HCT116 (cell line): ENCODE data around the gene SLC6A6. TPM values are rescaled to one million over a fixed set of nuclear protein-coding genes. Genes with fewer than 3 reads are reported as not detected.

ENCODE experiments used
- ATAC-seq: fragments of 200-7000 bp; cut with Tn5 transposase; 2 replicates; pipeline ENCODE4 v1.9.1; 2020; ENCODE audit warnings: mild to moderate bottlenecking, moderate library complexity
- BruUV-seq: library from RNA; stranded (reverse); fragments of 400-500 nt; replicated peaks from 2 replicates; lab custom pipeline; 2021; lab: Mats Ljungman, UMichigan
- CTCF ChIA-PET: fragments of 300-600 bp; sonication (Branson Sonifier 250); formaldehyde crosslinking; loops from one replicate; lab custom pipeline; 2021; ENCODE audit warnings: antibody characterized with exemption; lab: Charles Lee
- POLR2A ChIA-PET: fragments of 300-600, 350-600 bp; sonication (Branson Sonifier 250); formaldehyde crosslinking; loops from one replicate; lab custom pipeline; 2021; ENCODE audit warnings: antibody characterized with exemption; lab: Charles Lee
- RAD21 ChIA-PET, 2 experiments: fragments of 300-600 bp; sonication (Branson Sonifier 250); formaldehyde crosslinking; loops; one replicate each; lab custom pipeline; 2023; ENCODE audit warnings: low total read pairs in 2 of 2; ENCODE audit not compliant: uncharacterized antibody in 2 of 2, unreplicated experiment in 2 of 2, low non-redundant PET in 1 of 2; lab: Charles Lee
- DNase-seq: peaks from one replicate; pipeline ENCODE4 v3.0.0-alpha.2; 2010; ENCODE audit warnings: low read depth, low spot score
- H2AFZ ChIP-seq: fragments of 200-600 bp; shearing (Covaris generic), sonication (generic); 2 replicates; pipeline ENCODE4 v1.6.1; 2017; ENCODE audit warnings: low read depth, mixed run types, mixed read lengths, antibody characterized with exemption, low read length; ENCODE audit not compliant: poor library complexity, severe bottlenecking
- H3K27ac ChIP-seq: 2 replicates; pipeline ENCODE4 v1.5.1; 2012; ENCODE audit warnings: low read depth, low read length
- H3K27me3 ChIP-seq: fragments of 200-600 bp; sonication (generic); 2 replicates; pipeline ENCODE4 v1.6.1; 2016; ENCODE audit warnings: mixed run types, low read length, mixed read lengths; ENCODE audit not compliant: insufficient read depth
- H3K36me3 ChIP-seq, 2 experiments: fragments of 200-500 bp in 1 of 2; fragments of 200-600 bp in 1 of 2; sonication (Bioruptor generic) in 1 of 2; sonication (generic) in 1 of 2; 2 replicates each; pipeline versions ENCODE4 v1.5.1 to v1.6.1; 2014 to 2016; ENCODE audit warnings: low read length in 2 of 2, inconsistent platforms in 1 of 2, mixed read lengths in 1 of 2, mixed run types in 1 of 2; ENCODE audit not compliant: insufficient read depth in 2 of 2, control insufficient read depth in 1 of 2
- H3K4me1 ChIP-seq, 2 experiments: fragments of 200-600 bp in 1 of 2; sonication (generic) in 1 of 2; 2 replicates each; pipeline versions ENCODE4 v1.5.1 to v1.6.1; 2012 to 2017; ENCODE audit warnings: low read length in 2 of 2, inconsistent platforms in 1 of 2, mild to moderate bottlenecking in 1 of 2, mixed read lengths in 1 of 2, mixed run types in 1 of 2, moderate library complexity in 1 of 2; ENCODE audit not compliant: insufficient read depth in 2 of 2, control insufficient read depth in 1 of 2
- H3K4me2 ChIP-seq: fragments of 200-600 bp; sonication (generic); 2 replicates; pipeline ENCODE4 v1.6.1; 2017; ENCODE audit warnings: mixed run types, low read length, mixed read lengths
- H3K4me3 ChIP-seq, 2 experiments: fragments of 200-600 bp in 1 of 2; sonication (generic) in 1 of 2; replicated peaks in 1 of 2; 2 replicates each; pipeline ENCODE4 v1.5.1; 2011 to 2016; ENCODE audit warnings: low read length in 2 of 2, control low read depth in 1 of 2, low read depth in 1 of 2, mild to moderate bottlenecking in 1 of 2, mixed read lengths in 1 of 2, mixed run types in 1 of 2
- H3K79me2 ChIP-seq: fragments of 200-600 bp; sonication (generic); 2 replicates; pipeline ENCODE4 v1.6.1; 2017; ENCODE audit warnings: mild to moderate bottlenecking, mixed run types, low read length, moderate library complexity, mixed read lengths; ENCODE audit not compliant: insufficient read depth
- H3K9ac ChIP-seq: fragments of 200-600 bp; sonication (generic); 2 replicates; pipeline ENCODE4 v1.6.1; 2016; ENCODE audit warnings: low read length, mixed read lengths
- H3K9me2 ChIP-seq: fragments of 200-600 bp; sonication (generic), shearing (Covaris generic); 2 replicates; pipeline ENCODE4 v1.6.1; 2017; ENCODE audit warnings: mixed run types, mild to moderate bottlenecking, moderate library complexity; ENCODE audit not compliant: insufficient read depth
- H3K9me3 ChIP-seq, 2 experiments: fragments of 200-500 bp in 1 of 2; fragments of 200-600 bp in 1 of 2; sonication (Bioruptor generic) in 1 of 2; sonication (generic) in 1 of 2; 2 replicates each; pipeline ENCODE4 v1.6.1; 2014 to 2017; ENCODE audit warnings: low read length in 2 of 2, mixed read lengths in 2 of 2, inconsistent platforms in 1 of 2, low read depth in 1 of 2, mild to moderate bottlenecking in 1 of 2, mixed run types in 1 of 2, moderate library complexity in 1 of 2; ENCODE audit not compliant: control insufficient read depth in 1 of 2, insufficient read depth in 1 of 2
- H4K20me1 ChIP-seq: fragments of 200-600 bp; sonication (generic), shearing (Covaris generic); 2 replicates; pipeline ENCODE4 v1.6.1; 2017; ENCODE audit warnings: mixed run types, mild to moderate bottlenecking, moderate library complexity; ENCODE audit not compliant: insufficient read depth
- CBX3 ChIP-seq: IDR thresholded peaks from 2 replicates; pipeline ENCODE4 v1.6.1; 2012; ENCODE audit warnings: low read depth
- EGR1 ChIP-seq: IDR thresholded peaks from 2 replicates; pipeline ENCODE4 v1.6.1; 2012; ENCODE audit warnings: low read depth
- ELF1 ChIP-seq: IDR thresholded peaks from 2 replicates; pipeline ENCODE4 v1.6.1; 2012; ENCODE audit warnings: low read depth, borderline replicate concordance
- EZH2 ChIP-seq: fragments of 200-600 bp; sonication (generic); IDR thresholded peaks from 2 replicates; pipeline ENCODE4 v1.6.1; 2017; ENCODE audit warnings: antibody characterized with exemption, mixed run types
- EZH2phosphoT487 ChIP-seq: fragments of 200-600 bp; IDR thresholded peaks from 2 replicates; pipeline ENCODE4 v1.6.1; 2018; ENCODE audit warnings: antibody characterized with exemption, borderline replicate concordance
- FOSL1 ChIP-seq: IDR thresholded peaks from 2 replicates; pipeline ENCODE4 v1.6.1; 2012; ENCODE audit warnings: low read depth
- JUND ChIP-seq: IDR thresholded peaks from 2 replicates; pipeline ENCODE4 v1.6.1; 2012
- POLR2A ChIP-seq: IDR thresholded peaks from 2 replicates; pipeline ENCODE4 v1.7.0; 2011; ENCODE audit warnings: borderline replicate concordance; ENCODE audit not compliant: insufficient read depth, insufficient read length; ENCODE audit errors: extremely low read depth
- RAD21 ChIP-seq: IDR thresholded peaks from 2 replicates; pipeline ENCODE4 v1.6.1; 2012; ENCODE audit warnings: low read depth, mild to moderate bottlenecking
- SIN3A ChIP-seq: IDR thresholded peaks from 2 replicates; pipeline ENCODE4 v1.6.1; 2012; ENCODE audit warnings: low read depth
- TCF7L2 ChIP-seq: IDR thresholded peaks from 2 replicates; pipeline ENCODE4 v1.7.0; 2011; ENCODE audit warnings: borderline replicate concordance, inconsistent platforms; ENCODE audit not compliant: insufficient read depth, insufficient read length; ENCODE audit errors: extremely low read depth
- YY1 ChIP-seq: IDR thresholded peaks from 2 replicates; pipeline ENCODE4 v1.6.1; 2011; ENCODE audit warnings: low read length, low read depth, moderate library complexity, mild to moderate bottlenecking; ENCODE audit not compliant: insufficient replicate concordance; ENCODE audit errors: extremely low read depth
- ZFX ChIP-seq: fragments of 450-650 bp; IDR thresholded peaks from 2 replicates; pipeline ENCODE4 v1.6.1; 2017
- ZNF274 ChIP-seq: fragments of 200-500 bp; sonication (Bioruptor generic); IDR thresholded peaks from 2 replicates; pipeline ENCODE4 v1.6.1; 2014; ENCODE audit warnings: mild to moderate bottlenecking, low read depth, low read length, inconsistent platforms
- intact Hi-C: fragments of 100-400 bp; cut with micrococcal nuclease; formaldehyde crosslinking; loops from 2 replicates; pipeline ENCODE4 v1.10.0; 2022
- total RNA-seq: library from RNA; stranded (reverse); gene quantifications from one replicate; pipeline ENCODE4 v1.2.1, GENCODE V29; 2021; ENCODE audit not compliant: unreplicated experiment
- TF ChIP-seq, protein P1 (sequence below): IDR thresholded peaks from 2 replicates; pipeline ENCODE4 v1.6.1; 2012
- TF ChIP-seq, protein P2 (sequence below): IDR thresholded peaks from 2 replicates; pipeline ENCODE4 v1.6.1; 2012
- TF ChIP-seq, protein P3 (sequence below), 3 experiments: fragments of 200-600 bp in 1 of 3; sonication (generic) in 1 of 3; IDR thresholded peaks in 2 of 3; conservative IDR thresholded peaks in 1 of 3; 2 replicates each; pipeline ENCODE4 v1.5.1; 2012 to 2017; ENCODE audit warnings: low read depth in 2 of 3, low read length in 2 of 3, antibody characterized with exemption in 1 of 3, borderline replicate concordance in 1 of 3, control low read depth in 1 of 3, mild to moderate bottlenecking in 1 of 3, mixed read lengths in 1 of 3, mixed run types in 1 of 3, moderate library complexity in 1 of 3; ENCODE audit not compliant: insufficient read depth in 1 of 3

Gene SLC6A6
- total RNA-seq, 1 experiment from 2014 or later: 36.3 TPM

DNA sequence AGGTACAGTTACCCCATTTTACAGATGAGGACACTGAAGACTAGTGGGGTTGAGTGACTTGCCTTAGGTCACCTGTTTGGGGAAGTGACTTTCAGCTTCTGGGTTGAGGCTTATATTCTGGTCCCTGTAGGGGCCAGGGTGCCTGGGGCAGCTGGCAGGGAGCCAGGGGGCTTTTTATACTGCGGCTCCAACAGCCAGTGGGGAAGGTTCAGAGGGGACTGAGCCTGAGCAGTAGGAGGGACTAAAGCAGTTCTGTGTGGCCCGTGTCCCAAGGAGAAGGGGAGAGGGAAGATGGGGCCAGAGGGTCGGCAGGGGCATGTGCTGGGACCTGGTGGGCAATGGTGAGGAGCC, 37.7 kb downstream of the SLC6A6 start:
- no peak overlapping the region for H3K27ac ChIP-seq
- H4K20me1 ChIP-seq: peaks cover 5% of the 10 kb centered on the region; the same call in 1 of the 2 replicates
- no peak for DNase-seq
- no peaks in the 10 kb centered on the region for H3K9me2 ChIP-seq
- ChIA-PET RAD21 (no interaction called here), CTCF (no interaction called here)
- no peaks in the 10 kb centered on the region for H3K27me3 ChIP-seq
- BruUV-seq: no TSS peak
- no peak overlapping the region for H3K4me3 ChIP-seq
- H3K4me2 ChIP-seq: peak overlapping the region; percentile 41; the same call in 1 of the 2 replicates
- TF ChIP-seq ZFX (no peak), JUND (no peak), CBX3 (no peak), ELF1 (no peak), POLR2A (no peak), EGR1 (no peak), TCF7L2 (no peak), SIN3A (no peak), EZH2phosphoT487 (no peak), EZH2 (no peak), YY1 (no peak), ZNF274 (no peak), FOSL1 (no peak), RAD21 (no peak)
- TF ChIP-seq, protein P1, sequence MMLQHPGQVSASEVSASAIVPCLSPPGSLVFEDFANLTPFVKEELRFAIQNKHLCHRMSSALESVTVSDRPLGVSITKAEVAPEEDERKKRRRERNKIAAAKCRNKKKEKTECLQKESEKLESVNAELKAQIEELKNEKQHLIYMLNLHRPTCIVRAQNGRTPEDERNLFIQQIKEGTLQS: no peak
- TF ChIP-seq, protein P2, sequence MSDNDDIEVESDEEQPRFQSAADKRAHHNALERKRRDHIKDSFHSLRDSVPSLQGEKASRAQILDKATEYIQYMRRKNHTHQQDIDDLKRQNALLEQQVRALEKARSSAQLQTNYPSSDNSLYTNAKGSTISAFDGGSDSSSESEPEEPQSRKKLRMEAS: no peak
- TF ChIP-seq, protein P3, sequence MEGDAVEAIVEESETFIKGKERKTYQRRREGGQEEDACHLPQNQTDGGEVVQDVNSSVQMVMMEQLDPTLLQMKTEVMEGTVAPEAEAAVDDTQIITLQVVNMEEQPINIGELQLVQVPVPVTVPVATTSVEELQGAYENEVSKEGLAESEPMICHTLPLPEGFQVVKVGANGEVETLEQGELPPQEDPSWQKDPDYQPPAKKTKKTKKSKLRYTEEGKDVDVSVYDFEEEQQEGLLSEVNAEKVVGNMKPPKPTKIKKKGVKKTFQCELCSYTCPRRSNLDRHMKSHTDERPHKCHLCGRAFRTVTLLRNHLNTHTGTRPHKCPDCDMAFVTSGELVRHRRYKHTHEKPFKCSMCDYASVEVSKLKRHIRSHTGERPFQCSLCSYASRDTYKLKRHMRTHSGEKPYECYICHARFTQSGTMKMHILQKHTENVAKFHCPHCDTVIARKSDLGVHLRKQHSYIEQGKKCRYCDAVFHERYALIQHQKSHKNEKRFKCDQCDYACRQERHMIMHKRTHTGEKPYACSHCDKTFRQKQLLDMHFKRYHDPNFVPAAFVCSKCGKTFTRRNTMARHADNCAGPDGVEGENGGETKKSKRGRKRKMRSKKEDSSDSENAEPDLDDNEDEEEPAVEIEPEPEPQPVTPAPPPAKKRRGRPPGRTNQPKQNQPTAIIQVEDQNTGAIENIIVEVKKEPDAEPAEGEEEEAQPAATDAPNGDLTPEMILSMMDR (IDR thresholded peaks at IDR 0.05 in 2 of 3, conservative IDR thresholded peaks at IDR 0.05 in 1 of 3; ENCODE audit: borderline replicate concordance in 1 of 3, insufficient read depth in 1 of 3, low read depth in 2 of 3, low read length in 2 of 3): no peak
- TF ChIP-seq, all 23 proteins: peak for 0
- H3K9ac ChIP-seq: no peak overlapping the region
- H3K79me2 ChIP-seq: peaks cover 62% of the 10 kb centered on the region
- POLR2A ChIA-PET: no interaction called here
- ATAC-seq: no peak
- no peaks in the 10 kb centered on the region for H3K9me3 ChIP-seq
- intact Hi-C loops: no loop called here
- H2AFZ ChIP-seq: no peak overlapping the region
- H3K36me3 ChIP-seq: no peaks in the 10 kb centered on the region
- H3K4me1 ChIP-seq: peaks cover 35 to 44% of the 10 kb centered on the region in 2 experiments
